Measurements from ENCODE around the gene PRKCQ.

PRKCQ gene

GRCh38 chr10:6567203-6567703, 12.8 kb downstream of the PRKCQ start:
- no peak for DNase-seq (ENCODE audit: low read depth)

GRCh38 chr10:6565588-6565987, 14.5 kb downstream of the PRKCQ start:
- no peak for DNase-seq (ENCODE audit: low read depth)

GRCh38 chr10:6564367-6564766, 15.7 kb downstream of the PRKCQ start:
- DNase-seq (ENCODE audit: low read depth): no peak

- DNase-seq (ENCODE audit: low read depth): no peak
These were observed 16.3 kb downstream of the PRKCQ start for GRCh38 chr10:6563731-6564130.

- no peak for DNase-seq (ENCODE audit: low read depth)
These were observed 17.0 kb downstream of the PRKCQ start for GRCh38 chr10:6563075-6563474.

- DNase-seq (ENCODE audit: low read depth): no peak
These were observed 17.9 kb downstream of the PRKCQ start for GRCh38 chr10:6562221-6562620.

GRCh38 chr10:6561552-6561951, 18.5 kb downstream of the PRKCQ start:
- no peak for DNase-seq (ENCODE audit: low read depth)

- no peak for DNase-seq (ENCODE audit: low read depth)
These were observed 21.2 kb downstream of the PRKCQ start for GRCh38 chr10:6558759-6559461.

- no peak for DNase-seq (ENCODE audit: low read depth)
These were observed 21.8 kb downstream of the PRKCQ start for GRCh38 chr10:6558272-6558671.

- no peak for DNase-seq (ENCODE audit: low read depth)
These were observed 26.1 kb downstream of the PRKCQ start for GRCh38 chr10:6553937-6554336.

- DNase-seq (ENCODE audit: low read depth): no peak
These were observed 36.6 kb downstream of the PRKCQ start for GRCh38 chr10:6543431-6544005.

- no peak for DNase-seq (ENCODE audit: low read depth)
These were observed 37.1 kb downstream of the PRKCQ start for GRCh38 chr10:6542999-6543430.

- DNase-seq (ENCODE audit: low read depth): no peak
These were observed 40.2 kb downstream of the PRKCQ start for GRCh38 chr10:6539833-6540232.

- no peak for DNase-seq (ENCODE audit: low read depth)
These were observed 42.3 kb downstream of the PRKCQ start for GRCh38 chr10:6537770-6538169.

- no peak for DNase-seq (ENCODE audit: low read depth)
These were observed 44.0 kb downstream of the PRKCQ start for GRCh38 chr10:6536102-6536501.

- DNase-seq (ENCODE audit: low read depth): no peak
These were observed 44.8 kb downstream of the PRKCQ start for GRCh38 chr10:6535156-6535764.

GRCh38 chr10:6532321-6532720, 47.8 kb downstream of the PRKCQ start:
- no peak for DNase-seq (ENCODE audit: low read depth)

GRCh38 chr10:6530966-6531365, 49.1 kb downstream of the PRKCQ start:
- no peak for DNase-seq (ENCODE audit: low read depth)

- no peak for DNase-seq (ENCODE audit: low read depth)
These were observed 49.8 kb downstream of the PRKCQ start for GRCh38 chr10:6530211-6530840.

GRCh38 chr10:6528198-6528950, 51.7 kb downstream of the PRKCQ start:
- DNase-seq (ENCODE audit: low read depth): no peak

- no peak for DNase-seq (ENCODE audit: low read depth)
These were observed 54.4 kb downstream of the PRKCQ start for GRCh38 chr10:6525599-6526165.

GRCh38 chr10:6522230-6522629, 57.8 kb downstream of the PRKCQ start:
- no peak for DNase-seq (ENCODE audit: low read depth)
